Mesenchymal stem cell (in vitro differentiated cells and primary cell): Measurements from ENCODE around the gene TMEM123.

Experiments used
- DNase-seq: peaks from one replicate; pipeline ENCODE4 v3.0.0-alpha.2; 2013
- H2AFZ ChIP-seq: one replicate; pipeline ENCODE4 v1.6.1; 2013; ENCODE audit warnings: low read depth, mild to moderate bottlenecking, control low read depth, inconsistent platforms, low read length, moderate library complexity
- H2AK5ac ChIP-seq: 2 replicates; pipeline ENCODE4 v1.6.1; 2013; ENCODE audit warnings: low read length, moderate library complexity, mild to moderate bottlenecking, inconsistent platforms; ENCODE audit not compliant: severe bottlenecking
- H2BK120ac ChIP-seq: one replicate; pipeline ENCODE4 v1.6.1; 2013; ENCODE audit warnings: low read depth, mild to moderate bottlenecking, inconsistent platforms, low read length, moderate library complexity
- H2BK12ac ChIP-seq, 2 experiments: one replicate each; pipeline ENCODE4 v1.6.1; 2013; ENCODE audit warnings: inconsistent platforms in 2 of 2, low read length in 2 of 2, mild to moderate bottlenecking in 2 of 2, moderate library complexity in 2 of 2, control low read depth in 1 of 2
- H2BK15ac ChIP-seq: one replicate; pipeline ENCODE4 v1.6.1; 2013; ENCODE audit warnings: mild to moderate bottlenecking, low read depth, inconsistent platforms; ENCODE audit not compliant: poor library complexity, severe bottlenecking
- H2BK5ac ChIP-seq: 2 replicates; pipeline ENCODE4 v1.6.1; 2013; ENCODE audit warnings: low read depth, mild to moderate bottlenecking, low read length, control low read depth, inconsistent platforms; ENCODE audit not compliant: poor library complexity, severe bottlenecking
- H3K14ac ChIP-seq, 2 experiments: one replicate each; pipeline ENCODE4 v1.6.1; 2013; ENCODE audit warnings: inconsistent platforms in 2 of 2, low read length in 2 of 2, control low read depth in 1 of 2, mild to moderate bottlenecking in 1 of 2, moderate library complexity in 1 of 2
- H3K18ac ChIP-seq, 2 experiments: one replicate each; pipeline ENCODE4 v1.6.1; 2013; ENCODE audit warnings: inconsistent platforms in 2 of 2, low read length in 2 of 2, control low read depth in 1 of 2, low read depth in 1 of 2, mild to moderate bottlenecking in 1 of 2
- H3K23ac ChIP-seq, 2 experiments: one replicate each; pipeline ENCODE4 v1.6.1; 2013; ENCODE audit warnings: inconsistent platforms in 2 of 2, low read length in 2 of 2, mild to moderate bottlenecking in 2 of 2, moderate library complexity in 2 of 2, control low read depth in 1 of 2
- H3K27ac ChIP-seq: 2 replicates; pipeline ENCODE4 v1.5.1; 2013; ENCODE audit warnings: mild to moderate bottlenecking, moderate library complexity, low read length, control low read depth, inconsistent platforms; ENCODE audit not compliant: poor library complexity, severe bottlenecking
- H3K27me3 ChIP-seq, 2 experiments: 2 replicates each; pipeline versions ENCODE4 v1.6.1 to v1.7.0; 2013; ENCODE audit warnings: low read length in 2 of 2, mild to moderate bottlenecking in 2 of 2, moderate library complexity in 2 of 2, control low read depth in 1 of 2, inconsistent platforms in 1 of 2; ENCODE audit not compliant: control insufficient read depth in 1 of 2, insufficient read depth in 1 of 2
- H3K36me3 ChIP-seq, 2 experiments: 2 replicates each; pipeline versions ENCODE4 v1.6.1 to v1.7.0; 2013; ENCODE audit warnings: low read length in 2 of 2, control low read depth in 1 of 2, inconsistent platforms in 1 of 2, low read depth in 1 of 2, mild to moderate bottlenecking in 1 of 2; ENCODE audit not compliant: insufficient read depth in 2 of 2, control insufficient read depth in 1 of 2
- H3K4ac ChIP-seq, 2 experiments: one replicate each; pipeline ENCODE4 v1.6.1; 2013; ENCODE audit warnings: inconsistent platforms in 2 of 2, low read length in 2 of 2, mild to moderate bottlenecking in 2 of 2, moderate library complexity in 2 of 2, control low read depth in 1 of 2, low read depth in 1 of 2
- H3K4me1 ChIP-seq: 2 replicates; pipeline ENCODE4 v1.6.1; 2013; ENCODE audit warnings: low read depth, low read length, control low read depth; ENCODE audit not compliant: control insufficient read depth, insufficient read depth
- H3K4me2 ChIP-seq: 2 replicates; pipeline ENCODE4 v1.6.1; 2013; ENCODE audit warnings: low read length, mild to moderate bottlenecking, inconsistent platforms; ENCODE audit not compliant: poor library complexity, severe bottlenecking
- H3K4me3 ChIP-seq, 2 experiments: 2 replicates each; pipeline versions ENCODE4 v1.5.1 to v1.7.0; 2013; ENCODE audit warnings: low read length in 2 of 2, mild to moderate bottlenecking in 2 of 2, control low read depth in 1 of 2, low read depth in 1 of 2; ENCODE audit not compliant: insufficient read depth in 1 of 2
- H3K79me1 ChIP-seq: replicated peaks from 2 replicates; pipeline ENCODE4 v1.6.1; 2013; ENCODE audit warnings: mild to moderate bottlenecking, control low read depth, low read length, inconsistent platforms; ENCODE audit not compliant: poor library complexity, severe bottlenecking
- H3K9ac ChIP-seq: 2 replicates; pipeline ENCODE4 v1.7.0; 2013; ENCODE audit warnings: mild to moderate bottlenecking, low read length, moderate library complexity
- H3K9me3 ChIP-seq: 2 replicates; pipeline ENCODE4 v1.7.0; 2013; ENCODE audit warnings: mild to moderate bottlenecking, low read length; ENCODE audit not compliant: control insufficient read depth
- H4K8ac ChIP-seq: one replicate; pipeline ENCODE4 v1.6.1; 2013; ENCODE audit warnings: inconsistent platforms, mild to moderate bottlenecking, low read length, moderate library complexity
- H4K91ac ChIP-seq: one replicate; pipeline ENCODE4 v1.6.1; 2013; ENCODE audit warnings: mild to moderate bottlenecking, low read length, inconsistent platforms
- WGBS: methylation state at CpG from one replicate; pipeline ENCODE4 v1.1.7; 2013; ENCODE audit warnings: mixed read lengths; 5-methylcytosine and 5-hydroxymethylcytosine counted together

Gene TMEM123

DNA sequence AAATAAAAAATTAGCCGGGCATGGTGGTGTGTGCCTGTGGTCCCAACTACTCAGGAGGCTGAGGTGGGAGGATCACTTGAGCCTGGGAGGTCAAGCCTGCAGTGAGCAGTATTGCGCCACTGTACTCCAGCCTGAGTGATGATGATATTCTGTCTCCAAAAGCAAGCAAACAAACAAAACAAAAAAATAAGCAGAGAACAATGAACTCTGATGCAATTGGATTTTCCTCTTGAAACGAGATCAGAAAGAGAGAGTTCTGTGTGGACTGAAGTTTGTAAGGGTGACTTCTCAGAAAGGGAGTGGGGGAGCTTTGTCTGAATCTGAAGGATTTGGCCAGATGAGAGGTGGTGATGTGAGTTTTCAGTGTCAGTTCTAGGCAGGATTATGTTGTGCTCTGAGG lies 6.0 kb upstream of the TMEM123 start:
- Histone ChIP-seq H2BK120ac (no peak overlapping the region), H2BK15ac (no peak overlapping the region), H2BK5ac (no peak overlapping the region), H3K14ac (no peak overlapping the region), H4K8ac (no peak overlapping the region), H3K36me3 (no peaks in the 10 kb centered on the region), H3K79me1 (peaks cover 1% of the 10 kb centered on the region), H3K27me3 (no peaks in the 10 kb centered on the region), H3K4me2 (no peak overlapping the region), H3K23ac (no peak overlapping the region), H3K27ac (no peak overlapping the region), H3K4me1 (no peaks in the 10 kb centered on the region), H4K91ac (no peak overlapping the region), H3K4me3 (no peak overlapping the region), H2AFZ (no peak overlapping the region), H2AK5ac (no peak overlapping the region), H3K4ac (no peak overlapping the region), H3K9me3 (no peaks in the 10 kb centered on the region), H3K9ac (no peak overlapping the region), H3K18ac (no peak overlapping the region), H2BK12ac (no peak overlapping the region)
- no peak for DNase-seq
- WGBS: 83% methylated on average over 2 of the region's 3 CpGs

DNA sequence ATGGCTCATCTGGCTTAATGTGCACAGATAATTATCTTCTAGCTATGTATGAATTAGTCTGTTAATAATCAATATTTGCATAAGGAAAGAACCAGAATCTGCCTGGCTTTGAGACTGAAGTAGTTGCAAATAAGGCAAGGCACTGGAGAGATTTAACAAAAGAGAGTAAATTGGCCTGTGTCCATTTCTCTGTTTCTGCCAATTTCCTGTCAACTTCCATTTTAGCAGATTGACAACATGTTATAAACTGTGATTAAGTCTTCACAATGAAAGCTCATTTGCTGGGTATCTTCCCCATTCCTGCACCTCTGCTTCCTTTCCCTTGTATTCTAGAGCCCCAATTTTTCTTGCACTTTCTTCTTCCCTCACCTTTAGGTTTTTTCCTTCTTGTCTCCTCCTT lies 5.3 kb upstream of the TMEM123 start:
- no peak overlapping the region for H2AK5ac ChIP-seq
- no peak for DNase-seq

DNA sequence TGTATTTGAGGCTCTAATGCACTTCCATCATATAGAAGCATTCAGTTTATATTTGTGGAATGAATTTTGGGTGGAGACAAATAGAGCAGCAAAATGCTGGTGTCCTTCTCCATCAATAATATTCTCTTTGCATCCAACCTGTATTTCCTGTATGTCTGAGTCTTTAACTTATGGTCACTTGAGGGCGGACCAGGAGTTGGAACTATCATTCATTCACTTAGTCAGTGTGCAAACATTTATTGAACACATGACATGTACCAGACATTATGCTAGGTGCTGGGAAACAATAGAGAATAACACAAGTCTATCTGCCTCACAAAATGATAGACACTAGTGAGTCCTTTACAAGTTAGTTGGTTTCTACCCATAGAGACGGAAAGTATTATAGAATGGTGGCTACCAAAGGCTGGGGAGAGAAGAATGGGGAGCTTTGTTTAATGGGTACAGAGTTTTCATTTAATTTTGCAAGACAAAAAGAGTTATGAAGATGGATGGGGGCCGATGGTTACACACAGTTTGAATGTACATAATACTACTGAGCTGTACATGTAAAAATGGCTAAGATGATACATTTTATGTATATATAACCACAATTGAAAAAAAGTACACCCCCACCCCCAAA lies 4.6 kb upstream of the TMEM123 start:
- no peak overlapping the region for H2BK12ac ChIP-seq
- no peak for DNase-seq
- no peak overlapping the region for H2BK120ac ChIP-seq
- no peak overlapping the region for H3K4ac ChIP-seq
- H3K36me3 ChIP-seq: peaks cover 0 to 3% of the 10 kb centered on the region in 2 experiments
- H3K79me1 ChIP-seq: peaks cover 1% of the 10 kb centered on the region
- H2BK5ac ChIP-seq: no peak overlapping the region
- H3K23ac ChIP-seq: no peak overlapping the region
- WGBS: 92% methylated on average over 2 of the region's 3 CpGs
- H2BK15ac ChIP-seq: no peak overlapping the region
- H3K27ac ChIP-seq: no peak overlapping the region
- H2AFZ ChIP-seq: no peak overlapping the region
- H3K4me1 ChIP-seq: no peaks in the 10 kb centered on the region
- no peak overlapping the region for H4K8ac ChIP-seq
- no peak overlapping the region for H3K9ac ChIP-seq
- no peak overlapping the region for H3K14ac ChIP-seq
- no peak overlapping the region for H3K4me2 ChIP-seq
- no peak overlapping the region for H2AK5ac ChIP-seq
- no peak overlapping the region for H3K18ac ChIP-seq
- no peaks in the 10 kb centered on the region for H3K9me3 ChIP-seq
- H3K4me3 ChIP-seq: no peak overlapping the region
- H4K91ac ChIP-seq: no peak overlapping the region
- no peaks in the 10 kb centered on the region for H3K27me3 ChIP-seq

More for the DNA sequence above, 5.3 kb upstream of the TMEM123 start:
- H2BK12ac ChIP-seq: no peak overlapping the region
- no peak overlapping the region for H3K9ac ChIP-seq
- H2BK120ac ChIP-seq: no peak overlapping the region
- no peak overlapping the region for H3K14ac ChIP-seq
- H4K8ac ChIP-seq: no peak overlapping the region
- H3K36me3 ChIP-seq: no peaks in the 10 kb centered on the region
- H3K27ac ChIP-seq: no peak overlapping the region
- no peaks in the 10 kb centered on the region for H3K27me3 ChIP-seq
- H3K4me3 ChIP-seq: no peak overlapping the region
- H2BK5ac ChIP-seq: no peak overlapping the region
- H3K9me3 ChIP-seq: no peaks in the 10 kb centered on the region
- H4K91ac ChIP-seq: no peak overlapping the region
- H3K4me2 ChIP-seq: no peak overlapping the region
- H3K4ac ChIP-seq: no peak overlapping the region
- no peak overlapping the region for H3K23ac ChIP-seq
- H2BK15ac ChIP-seq: no peak overlapping the region
- no peak overlapping the region for H2AFZ ChIP-seq
- H3K79me1 ChIP-seq: peaks cover 1% of the 10 kb centered on the region
- H3K18ac ChIP-seq: no peak overlapping the region
- no peaks in the 10 kb centered on the region for H3K4me1 ChIP-seq

DNA sequence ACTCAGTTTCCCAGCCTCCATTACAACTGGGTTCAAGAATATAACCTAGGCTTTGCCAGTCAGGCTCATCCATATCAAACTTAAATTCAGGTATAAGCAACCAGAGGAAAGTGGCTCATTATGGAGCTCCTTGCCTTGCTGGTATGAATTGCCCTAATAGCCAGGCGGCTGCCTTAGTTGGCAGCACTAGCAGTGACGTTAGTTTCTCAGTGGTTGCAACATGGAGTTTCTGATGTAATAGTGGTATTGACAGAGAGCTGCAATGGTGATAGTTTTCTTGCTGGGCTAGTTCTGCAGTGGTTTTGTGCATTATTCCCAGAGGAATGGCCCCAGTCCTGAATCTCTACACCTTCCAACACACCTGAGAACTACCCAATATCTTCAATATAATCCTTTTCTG lies 3.8 kb upstream of the TMEM123 start:
- H2BK5ac ChIP-seq: no peak overlapping the region
- peaks cover 0 to 4% of the 10 kb centered on the region in 2 experiments for H3K36me3 ChIP-seq
- H3K18ac ChIP-seq: no peak overlapping the region
- H3K4me2 ChIP-seq: no peak overlapping the region
- H4K91ac ChIP-seq: no peak overlapping the region
- no peak overlapping the region for H2BK12ac ChIP-seq
- no peak overlapping the region for H2BK15ac ChIP-seq
- H2AFZ ChIP-seq: no peak overlapping the region
- H3K9ac ChIP-seq: no peak overlapping the region
- 95% methylated on average over 2 of the region's 2 CpGs for WGBS
- no peak overlapping the region for H3K14ac ChIP-seq
- no peak overlapping the region for H2AK5ac ChIP-seq
- H3K27ac ChIP-seq: no peak overlapping the region
- H3K4me3 ChIP-seq: no peak overlapping the region
- no peaks in the 10 kb centered on the region for H3K4me1 ChIP-seq
- DNase-seq: no peak
- H3K4ac ChIP-seq: no peak overlapping the region
- H3K9me3 ChIP-seq: no peaks in the 10 kb centered on the region
- no peak overlapping the region for H4K8ac ChIP-seq
- no peak overlapping the region for H3K23ac ChIP-seq
- H3K27me3 ChIP-seq: no peaks in the 10 kb centered on the region
- peaks cover 1% of the 10 kb centered on the region for H3K79me1 ChIP-seq
- no peak overlapping the region for H2BK120ac ChIP-seq
